T-helper 22 cell (primary cell): ENCODE data around the gene CCDC117.

Experiments
- DNase-seq: peaks from one replicate; pipeline ENCODE4 v3.0.0-alpha.2; 2020; ENCODE audit warnings: low read depth

Gene CCDC117

DNA sequence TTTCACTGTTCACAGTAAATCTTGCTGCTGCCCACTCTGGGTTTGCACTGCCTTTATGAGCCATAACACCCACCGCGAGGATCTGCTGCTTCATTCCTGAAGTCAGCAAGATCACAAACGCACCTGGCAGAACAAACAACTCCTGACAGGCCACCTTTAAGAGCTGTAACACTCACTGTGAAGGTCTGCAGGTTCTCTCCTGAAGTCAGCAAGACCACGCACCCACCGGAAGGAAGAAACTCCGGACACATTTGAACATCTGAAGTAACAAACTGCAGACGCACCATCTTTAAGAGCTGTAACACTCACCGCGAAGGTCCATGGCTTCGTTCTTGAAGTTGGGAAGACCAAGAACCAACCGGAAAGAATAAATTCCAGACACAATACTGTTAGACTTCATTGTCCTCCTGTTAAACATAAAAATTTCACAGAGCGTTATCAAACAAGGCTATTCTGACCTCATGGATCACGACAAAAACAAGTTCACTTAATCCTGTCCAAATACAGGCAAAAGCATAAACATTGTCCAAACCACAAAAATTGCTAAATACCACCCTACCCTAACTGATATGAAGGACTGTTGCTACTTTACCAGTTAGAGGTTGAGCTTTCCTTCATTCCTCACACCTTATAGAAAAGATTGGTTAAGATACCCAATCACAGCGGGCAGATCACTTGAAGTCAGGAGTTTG lies 3.0 kb upstream of the CCDC117 start:
- no peak for DNase-seq

- DNase-seq: no peak
Measured at GRCh38 chr22:28771195-28771791, 1.2 kb upstream of the CCDC117 start.

DNA sequence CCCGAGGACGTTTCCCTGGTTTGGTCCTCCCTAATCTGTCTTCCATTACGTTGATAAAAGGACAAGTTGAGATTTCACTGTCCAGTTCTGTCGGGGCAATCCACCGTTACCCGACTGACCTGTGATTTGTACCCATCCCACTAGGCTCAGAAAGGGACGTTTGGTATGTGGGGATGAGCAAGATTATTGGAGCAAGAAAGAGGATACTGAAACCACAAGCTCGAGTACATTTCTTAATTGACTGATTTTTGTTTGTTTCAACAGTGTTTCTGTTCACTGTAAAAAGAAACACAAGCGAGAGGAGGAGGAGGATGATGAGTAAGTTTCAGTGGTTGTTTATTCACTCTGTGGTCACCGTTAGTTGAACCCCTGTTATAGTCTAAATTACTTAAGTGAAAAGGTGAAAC lies 969 bp downstream of the CCDC117 start:
- no peak for DNase-seq

DNA sequence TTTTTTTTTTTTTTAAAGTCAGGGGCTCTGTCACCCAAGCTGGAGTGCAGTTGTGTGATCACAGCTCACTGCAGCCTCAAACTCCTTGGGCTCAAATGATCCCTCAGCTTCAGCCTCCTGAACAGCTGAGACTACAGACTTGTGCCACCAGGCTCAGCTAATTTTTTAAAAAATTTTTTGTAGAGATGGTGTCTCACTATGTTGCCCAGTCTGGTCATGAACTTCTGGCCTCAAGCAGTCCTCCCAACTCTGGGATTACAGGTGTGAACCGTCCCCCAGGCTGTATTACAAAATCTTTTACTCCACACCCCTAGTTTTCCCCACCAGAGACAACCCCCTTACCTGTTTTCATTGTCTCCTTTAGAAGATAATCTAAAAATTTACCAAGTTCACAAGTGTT lies 1.9 kb downstream of the CCDC117 start:
- no peak for DNase-seq

DNA sequence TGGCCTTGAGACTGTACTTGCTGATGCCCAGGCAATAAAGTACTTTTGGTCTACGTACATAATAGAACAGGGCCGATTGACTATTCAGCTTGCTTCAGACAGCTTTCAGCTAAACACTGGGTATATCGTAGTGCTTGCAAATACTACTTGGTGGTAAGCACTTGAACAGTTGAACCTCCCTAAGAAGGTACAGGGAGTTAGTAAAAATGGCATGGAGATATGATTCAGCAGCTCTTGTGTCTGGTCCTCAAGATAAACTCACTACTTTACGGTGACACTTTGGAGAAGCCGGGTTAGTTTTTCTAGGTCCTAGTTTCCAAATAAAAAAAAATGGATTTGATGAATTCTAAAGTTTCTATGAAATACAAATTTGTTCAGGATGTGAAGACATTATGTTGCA lies 7.3 kb downstream of the CCDC117 start:
- DNase-seq: no peak

GRCh38 chr22:28780296-28780695 lies 7.8 kb downstream of the CCDC117 start:
- no peak for DNase-seq

DNA sequence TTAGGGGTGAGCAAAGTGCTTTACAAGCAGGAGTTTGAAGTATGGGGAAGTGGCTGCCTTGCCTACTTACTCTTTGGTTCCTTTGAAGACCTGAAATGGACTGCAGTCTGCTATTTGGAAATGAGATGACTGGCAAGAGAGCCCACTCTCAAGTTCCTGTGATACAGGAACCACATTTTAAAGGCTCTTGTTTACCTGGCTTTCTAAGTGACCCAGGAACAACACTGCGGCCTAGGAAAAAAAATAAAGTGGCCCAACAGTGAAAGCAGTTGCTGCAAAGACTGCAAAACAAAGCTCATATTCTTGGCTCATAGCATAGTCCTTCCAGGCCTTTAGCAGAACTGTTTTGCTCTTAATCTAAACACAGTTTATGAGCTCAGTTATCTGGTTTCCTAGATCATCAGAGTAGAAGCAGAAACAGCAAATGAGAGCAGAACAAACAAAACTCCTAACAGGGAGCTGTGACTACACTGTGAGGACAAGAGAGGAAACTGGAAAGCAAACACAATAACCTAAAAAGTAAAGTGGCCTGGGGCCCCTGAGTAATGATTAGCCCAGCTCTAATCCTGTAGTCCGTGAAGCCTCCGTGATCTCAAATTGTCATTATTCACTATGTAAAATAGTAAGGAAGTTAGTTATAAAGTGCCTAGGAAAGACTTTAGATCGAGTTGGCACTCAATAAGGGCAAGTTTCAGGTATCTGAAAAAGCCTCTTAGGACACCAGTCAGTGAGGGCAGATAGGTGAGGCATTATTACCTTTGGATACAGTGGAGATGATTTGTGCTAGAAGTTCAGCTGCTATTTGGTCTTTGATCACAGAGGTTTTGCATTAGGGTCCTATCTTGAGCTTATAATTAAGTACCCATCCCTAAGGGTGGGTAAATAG lies 11.5 kb downstream of the CCDC117 start:
- no peak for DNase-seq

DNA sequence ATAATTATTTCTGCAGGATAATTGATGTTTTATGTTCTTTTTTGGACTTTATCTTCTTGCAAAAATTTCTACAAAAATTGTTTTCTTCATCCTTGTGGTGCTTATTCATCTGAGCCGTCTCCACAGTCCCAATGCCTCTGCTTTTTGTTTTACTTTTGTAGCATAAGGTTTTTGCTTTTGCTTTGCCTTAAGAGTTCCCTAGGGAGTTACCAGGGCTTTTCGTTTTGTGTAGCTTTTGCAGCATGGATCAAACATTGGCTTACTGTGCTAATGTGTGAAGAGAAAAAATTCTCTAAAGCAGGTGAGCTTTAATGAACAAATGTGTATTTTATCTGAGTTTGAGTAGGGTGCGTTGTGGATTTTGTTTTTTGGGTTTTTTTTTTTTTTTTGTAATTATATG lies 16.1 kb downstream of the CCDC117 start:
- DNase-seq: no peak

DNA sequence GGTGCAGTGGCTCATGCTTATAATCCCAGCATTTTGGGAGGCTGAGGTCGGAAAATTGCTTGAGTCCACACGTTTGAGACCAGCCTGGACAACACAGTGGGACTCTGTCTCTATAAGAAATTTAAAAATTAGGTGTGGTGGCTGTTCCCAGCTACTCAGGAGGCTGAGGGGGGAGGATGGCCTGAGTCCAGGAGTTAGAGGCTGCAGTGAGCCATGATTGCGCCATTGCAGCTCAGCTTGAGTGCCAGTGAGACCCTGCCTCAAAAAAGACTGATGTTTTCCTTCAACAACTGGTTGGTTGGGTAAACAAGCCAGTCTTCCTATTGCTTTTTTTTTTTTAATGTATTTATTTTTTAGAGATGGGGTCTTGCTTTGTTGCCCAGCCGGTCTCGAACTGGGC lies 18.6 kb downstream of the CCDC117 start:
- DNase-seq: no peak

DNA sequence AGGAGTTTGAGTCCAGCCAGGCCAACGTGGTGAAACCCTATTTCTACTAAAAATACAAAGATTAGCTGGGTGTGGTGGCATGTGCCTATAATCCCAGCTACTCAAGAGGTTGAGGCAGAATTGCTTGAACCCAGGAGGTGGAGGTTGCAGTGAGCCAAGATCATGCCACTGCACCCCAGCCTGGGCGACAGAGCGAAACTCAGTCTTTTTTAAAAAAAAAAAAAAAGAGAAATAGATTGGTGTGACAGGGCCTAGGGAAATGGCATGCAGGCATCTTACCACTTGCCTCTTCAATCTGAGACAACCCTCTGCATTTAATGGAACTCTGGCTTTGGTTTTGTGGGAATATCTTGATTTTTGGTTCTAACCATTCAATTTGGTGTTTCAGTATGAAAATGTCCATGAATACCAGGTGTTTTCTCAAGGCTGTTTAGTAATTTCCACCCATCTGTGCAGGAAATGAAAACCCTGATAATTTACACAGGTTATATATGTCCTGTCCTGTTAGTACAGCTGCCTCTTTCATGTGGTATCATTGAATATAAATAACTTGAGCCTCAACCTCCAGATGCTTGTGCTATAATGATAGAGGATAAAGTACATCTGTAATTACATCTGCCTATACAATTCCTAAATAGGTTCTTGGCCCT lies 19.5 kb downstream of the CCDC117 start:
- DNase-seq: no peak

DNA sequence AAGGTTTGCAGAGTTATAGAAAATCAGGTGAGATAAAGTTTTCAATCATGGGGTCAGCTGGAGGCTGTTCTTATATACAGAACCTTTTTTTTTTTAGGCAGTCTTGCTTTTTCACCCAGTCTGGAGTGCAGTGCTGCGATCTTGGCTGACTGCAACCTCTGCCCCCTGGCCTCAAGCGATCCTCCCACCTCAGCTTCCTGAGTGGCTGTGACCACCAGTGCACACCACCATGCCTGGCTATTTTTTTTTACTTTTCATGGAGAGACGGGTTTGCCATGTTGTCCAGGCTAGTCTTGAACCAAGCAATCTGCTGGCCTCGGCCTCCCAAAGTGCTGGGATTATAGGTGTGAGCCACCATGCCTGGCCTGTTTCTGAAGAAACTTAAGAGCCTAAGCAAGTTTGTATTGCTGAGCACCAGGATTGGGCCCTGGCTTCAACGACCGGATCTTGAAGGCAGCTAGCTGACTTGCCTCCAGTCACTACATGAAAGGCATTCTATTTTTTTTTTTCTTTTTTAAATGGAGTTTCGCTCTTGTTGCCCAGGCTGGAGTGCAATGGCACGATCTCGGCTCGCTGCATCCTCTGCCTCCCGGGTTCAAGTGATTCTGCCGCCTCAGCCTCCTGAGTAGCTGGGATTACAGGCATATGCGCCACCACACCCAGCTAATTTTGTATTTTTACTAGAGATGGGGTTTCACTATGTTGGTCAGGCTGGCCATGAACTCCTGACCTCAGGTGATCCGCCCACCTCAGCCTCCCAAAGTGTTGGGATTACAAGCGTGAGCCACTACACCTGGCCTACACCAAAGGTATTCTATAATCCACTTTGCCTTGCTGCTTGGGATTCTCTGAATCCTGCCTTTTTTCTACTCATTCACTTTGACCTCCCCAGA lies 20.2 kb downstream of the CCDC117 start:
- DNase-seq: no peak

DNA sequence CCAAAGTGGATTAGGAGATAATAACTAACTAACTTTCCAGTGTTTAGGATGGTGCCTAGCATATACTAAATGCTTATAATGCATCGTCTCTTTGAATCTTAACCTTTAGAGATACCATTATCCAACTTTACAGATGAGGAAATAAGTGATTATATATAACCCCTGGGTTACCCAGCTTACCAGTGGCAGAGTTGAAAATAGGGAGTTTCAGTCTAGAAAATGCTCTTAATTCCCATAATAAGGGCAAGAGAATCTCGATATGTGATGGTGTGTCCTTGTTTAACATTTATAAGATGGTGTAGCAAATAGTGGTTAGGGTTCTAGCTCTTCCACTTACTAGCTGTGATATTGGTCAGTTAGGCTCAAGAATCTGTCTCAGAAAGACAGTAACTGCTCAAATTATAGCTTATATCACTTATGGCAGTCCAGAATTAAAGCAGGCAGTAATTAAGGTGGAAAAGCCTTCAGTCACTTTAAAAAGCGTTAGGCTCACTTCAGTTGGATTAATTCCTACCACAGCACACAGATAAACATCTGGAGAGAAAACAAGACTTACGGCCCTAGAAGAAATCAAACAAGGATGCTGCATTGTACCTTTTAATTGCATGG lies 21.6 kb downstream of the CCDC117 start:
- DNase-seq: no peak

DNA sequence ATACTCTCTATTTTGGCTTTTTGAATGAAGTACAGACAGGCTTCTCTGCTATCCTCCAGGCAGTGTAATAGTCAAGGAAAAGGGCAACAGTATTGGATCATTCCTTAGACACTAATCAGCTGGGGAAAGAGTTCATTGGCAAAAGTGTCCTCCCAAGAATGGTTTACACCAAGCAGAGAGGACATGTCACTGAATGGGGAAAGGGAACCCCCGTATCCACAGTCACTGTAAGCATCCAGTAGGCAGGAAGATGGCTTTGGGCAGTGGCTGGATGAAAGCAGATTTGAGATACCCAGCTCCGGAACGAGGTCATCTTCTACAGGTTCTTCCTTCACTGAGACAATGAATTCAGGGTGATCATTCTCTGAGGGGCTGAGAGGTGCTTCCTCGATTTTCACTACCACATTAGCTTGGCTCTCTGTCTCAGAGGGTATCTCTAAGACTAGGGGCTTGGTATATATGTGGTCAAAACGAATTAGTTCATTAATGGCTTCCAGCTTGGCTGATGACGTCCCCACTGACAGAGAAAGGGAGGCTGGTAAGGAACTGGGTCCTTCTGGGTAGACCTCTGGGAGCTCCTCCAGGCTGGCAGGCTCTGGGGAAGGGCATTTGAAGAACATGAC lies 22.7 kb downstream of the CCDC117 start:
- DNase-seq: no peak

DNA sequence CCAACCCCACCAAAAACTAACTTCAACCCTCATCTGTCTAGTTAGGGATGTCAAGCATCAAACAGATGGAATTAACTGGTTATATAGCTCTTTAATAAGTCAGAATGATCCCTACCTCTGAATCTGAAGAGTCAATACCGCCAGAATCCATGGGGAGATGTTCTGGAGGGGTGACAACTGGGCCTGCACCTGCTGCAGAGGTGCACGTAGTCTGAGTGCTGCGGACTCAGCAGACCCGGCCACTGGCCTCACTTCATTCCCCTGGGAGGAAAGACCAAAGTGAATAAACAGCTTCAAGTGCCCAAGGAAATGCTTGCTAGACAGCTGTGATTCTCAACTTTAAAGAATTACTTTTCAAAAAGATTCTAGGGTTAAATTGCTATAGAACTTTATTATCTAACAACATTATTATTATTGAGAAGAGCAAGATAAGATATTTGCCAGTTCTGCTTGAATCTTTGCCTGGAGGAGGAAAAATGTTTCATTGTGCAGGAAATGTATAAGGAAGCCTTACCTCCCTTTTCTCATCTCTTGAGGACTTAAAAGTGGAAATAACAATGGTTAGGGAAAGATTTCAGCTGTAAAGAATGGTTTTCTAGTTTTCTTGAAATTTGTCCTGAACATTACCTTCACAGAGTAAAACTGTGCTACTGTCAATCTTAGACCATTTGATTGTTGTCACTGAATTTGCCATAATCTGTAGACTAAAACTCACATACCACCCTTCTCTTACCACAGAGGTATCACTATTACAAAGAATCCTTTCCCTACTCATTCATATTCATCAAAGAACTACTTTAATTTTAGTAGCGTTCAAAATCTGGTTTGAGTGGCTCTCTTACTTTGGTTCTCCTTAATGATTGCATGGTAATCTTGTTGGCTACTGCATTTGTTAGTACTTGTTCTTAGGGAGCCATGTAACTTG lies 23.7 kb downstream of the CCDC117 start:
- DNase-seq: no peak

DNA sequence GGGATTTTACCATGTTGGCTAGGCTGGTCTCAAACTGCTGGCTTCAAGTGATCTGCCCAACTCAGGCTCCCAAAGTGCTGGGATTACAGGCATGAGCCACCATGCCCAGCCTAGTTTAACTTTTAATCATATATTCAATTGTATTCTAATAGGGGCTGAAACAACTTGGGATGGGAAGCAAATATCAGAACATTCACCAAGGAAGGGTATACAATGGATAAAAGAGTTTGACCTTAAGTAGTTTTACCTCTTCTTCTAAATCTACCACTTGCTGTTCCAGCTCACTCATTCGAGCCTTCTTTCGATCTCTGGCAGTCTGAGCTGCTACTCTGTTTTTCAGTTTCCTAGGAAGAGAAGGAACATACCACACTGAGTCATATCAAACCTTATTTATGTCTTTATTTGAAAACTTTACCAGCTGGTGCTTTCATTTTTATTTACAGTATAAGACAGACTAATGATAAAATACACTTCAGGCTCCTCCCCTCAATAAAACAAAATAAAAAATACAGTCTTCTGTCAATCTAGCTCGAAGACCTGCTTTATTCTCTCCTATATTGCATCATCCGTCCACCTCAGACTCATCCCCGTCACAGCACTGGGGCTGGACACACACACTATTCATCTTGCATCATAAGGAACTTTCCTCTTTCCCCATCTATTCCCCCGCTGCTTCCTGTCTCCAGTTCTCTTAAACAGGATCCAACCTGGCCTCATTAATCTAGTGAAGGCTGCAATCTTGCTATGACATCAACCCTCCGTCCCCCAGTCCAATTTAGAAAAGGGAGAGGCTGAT lies 26.5 kb downstream of the CCDC117 start:
- DNase-seq: no peak

DNA sequence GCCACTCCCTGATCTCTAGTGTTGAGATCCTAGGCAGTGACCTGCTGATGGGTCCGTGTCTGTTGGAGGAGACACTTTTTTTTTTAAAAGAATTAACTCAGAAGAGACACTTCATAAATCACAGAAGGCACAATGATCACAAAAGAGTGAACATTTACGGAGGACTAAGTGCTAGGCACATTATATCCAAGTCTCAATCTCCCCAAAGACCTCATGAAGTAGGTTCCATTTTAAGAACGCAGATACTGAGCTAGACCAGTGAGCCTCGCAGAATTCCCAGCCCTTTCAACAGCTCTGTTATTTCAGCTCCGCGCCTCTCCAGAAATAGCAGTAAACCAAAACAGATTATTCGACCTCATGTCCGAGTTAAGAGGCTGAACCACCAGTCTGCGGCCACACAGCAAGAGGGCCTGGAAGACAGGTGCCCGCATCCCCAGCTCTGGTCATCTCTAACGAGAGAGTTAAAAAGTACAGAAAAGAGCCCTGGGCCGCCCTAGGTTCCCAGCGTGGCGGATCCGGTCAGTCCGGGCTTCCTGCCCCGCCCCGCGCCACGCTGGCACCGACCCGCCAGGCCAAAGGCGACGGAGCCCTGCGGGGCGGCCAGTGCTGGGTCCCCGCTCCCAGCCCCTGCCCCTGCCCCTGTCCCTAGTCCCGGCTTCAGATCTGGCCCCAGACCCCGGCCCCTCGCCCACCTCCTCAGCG lies 27.3 kb downstream of the CCDC117 start:
- no peak for DNase-seq

GRCh38 chr22:28800308-28801041 lies 28.0 kb downstream of the CCDC117 start, which contains the start of gene XBP1:
Gene XBP1, minus strand, starts transcription at chr22:28800569.
- DNase-seq: peak; percentile 79
